HepG2 (cell line): ENCODE data around the gene ELF1. TPM values are rescaled to one million over a fixed set of nuclear protein-coding genes. Genes with fewer than 3 reads are reported as not detected.
"Not testable (repeated sequence)": the region's sequence is repeated elsewhere in the genome, so short reads cannot be mapped to it uniquely, and the experiment has no call there.

Experiments used
- ATAC-seq: fragments of 200-7000 bp; cut with Tn5 transposase; 3 replicates; pipeline ENCODE4 v1.9.1; 2020; ENCODE audit warnings: mild to moderate bottlenecking, moderate library complexity
- BruUV-seq: library from RNA; stranded (reverse); fragments of 400-500 nt; replicated peaks from 2 replicates; lab custom pipeline; 2021; lab: Mats Ljungman, UMichigan
- CTCF ChIA-PET: fragments of 300-600 bp; formaldehyde crosslinking; extraction: SDS; loops from one replicate; lab custom pipeline; 2021; ENCODE audit warnings: low total read pairs, inconsistent platforms, low intra/inter-chr PET ratio; lab: Yijun Ruan, JAX
- POLR2A ChIA-PET: fragments of 350-600 bp; sonication (Branson Sonifier 250); formaldehyde crosslinking; loops from one replicate; lab custom pipeline; 2020; ENCODE audit warnings: antibody characterized with exemption, inconsistent platforms; lab: Yijun Ruan, JAX
- DNase-seq: peaks from one replicate; pipeline ENCODE4 v3.0.0-alpha.2; 2015; ENCODE audit warnings: low spot score
- FAIRE-seq: peaks from 3 replicates; lab custom pipeline; 2011; peaks lifted over from hg19 to GRCh38; lab: Jason Lieb, UNC
- H2AFZ ChIP-seq: one replicate; pipeline ENCODE4 v1.6.1; 2011; ENCODE audit warnings: low read length, inconsistent platforms
- H3K27ac ChIP-seq: fragments of 300-600 bp; 3 replicates; pipeline ENCODE4 v1.8.0; 2011; ENCODE audit warnings: mixed run types, mild to moderate bottlenecking, mixed read lengths, low read length, inconsistent platforms; ENCODE audit not compliant: insufficient read depth; ENCODE audit errors: extremely low read length
- H3K27me3 ChIP-seq, 2 experiments: fragments of 200-600 bp in 1 of 2; 2 replicates in 1 of 2; 3 replicates in 1 of 2; pipeline versions ENCODE4 v1.6.0 to v1.8.0; 2011; ENCODE audit warnings: low read length in 2 of 2, mild to moderate bottlenecking in 2 of 2, moderate library complexity in 2 of 2, inconsistent platforms in 1 of 2; ENCODE audit not compliant: insufficient read depth in 2 of 2, control insufficient read depth in 1 of 2
- H3K36me3 ChIP-seq, 2 experiments: fragments of 200-600 bp in 1 of 2; replicated peaks in 1 of 2; 2 replicates in 1 of 2; 3 replicates in 1 of 2; pipeline versions ENCODE4 v1.5.1 to v1.8.0; 2011; ENCODE audit warnings: low read length in 2 of 2, inconsistent platforms in 1 of 2; ENCODE audit not compliant: insufficient read depth in 2 of 2, control insufficient read depth in 1 of 2
- H3K4me1 ChIP-seq: 2 replicates; pipeline ENCODE4 v1.5.1; 2012; ENCODE audit warnings: low read length, inconsistent platforms; ENCODE audit not compliant: insufficient read depth
- H3K4me2 ChIP-seq: 2 replicates; pipeline ENCODE4 v1.6.0; 2011; ENCODE audit warnings: low read depth, low read length, inconsistent platforms
- H3K4me3 ChIP-seq, 3 experiments: fragments of 200-600 bp in 1 of 3; sonication (generic), shearing (Covaris generic) in 1 of 3; replicated peaks in 1 of 3; 2 replicates each; pipeline ENCODE4 v1.5.1; 2011 to 2016; ENCODE audit warnings: low read length in 3 of 3, inconsistent platforms in 2 of 3, low read depth in 2 of 3, mild to moderate bottlenecking in 2 of 3, control low read depth in 1 of 3, mixed read lengths in 1 of 3; ENCODE audit not compliant: insufficient read depth in 1 of 3
- H3K79me2 ChIP-seq: one replicate; pipeline ENCODE4 v1.6.1; 2011; ENCODE audit warnings: low read length, inconsistent platforms; ENCODE audit not compliant: insufficient read depth
- H3K9ac ChIP-seq: 2 replicates; pipeline ENCODE4 v1.6.0; 2011; ENCODE audit warnings: mild to moderate bottlenecking, low read depth, low read length, inconsistent platforms; ENCODE audit not compliant: insufficient read depth
- H3K9me3 ChIP-seq: 2 replicates; pipeline ENCODE4 v1.5.1; 2012; ENCODE audit warnings: mild to moderate bottlenecking, low read length
- H4K20me1 ChIP-seq: 2 replicates; pipeline ENCODE4 v1.6.0; 2011; ENCODE audit warnings: inconsistent platforms, mild to moderate bottlenecking, low read length, moderate library complexity; ENCODE audit not compliant: insufficient read depth
- PREB ChIP-seq: sonication (generic); formaldehyde crosslinking; IDR thresholded peaks from 2 replicates; pipeline ENCODE4 v1.4.0; 2020; ENCODE audit warnings: missing genetic modification reagents
- in situ Hi-C: cut with HindIII; loops from 2 replicates; pipeline ENCODE4 v1.10.0; 2017; ENCODE audit warnings: low pct_unique_long_range_greater_than_20kb; ENCODE audit not compliant: extremely low pct_ligation_motif_present
- intact Hi-C: fragments of 100-400 bp; cut with micrococcal nuclease; formaldehyde crosslinking; loops from one replicate; pipeline ENCODE4 v1.10.0; 2022; ENCODE audit not compliant: unreplicated experiment
- polyA plus RNA-seq, 8 experiments: library from polyadenylated mRNA; depleted of rRNA in 3 of 8; stranded (reverse) in 7 of 8; unstranded in 1 of 8; fragments of >200 nt; fragmentation: Illumina TruSeq in 4 of 8; extraction: Trizol in 4 of 8; gene quantifications; 2 replicates each; pipeline versions ENCODE4 v1.2.1 to v1.2.3, GENCODE V29; 2011 to 2016; ENCODE audit warnings: low read depth in 4 of 8, missing spikeins in 1 of 8, mixed read lengths in 1 of 8; ENCODE audit not compliant: insufficient read depth in 1 of 8
- total RNA-seq, 5 experiments: library from RNA; depleted of rRNA; stranded (reverse); fragments of >200 nt; fragmentation: Illumina TruSeq; extraction: Trizol; gene quantifications; 2 replicates each; pipeline ENCODE4 v1.2.3, GENCODE V29; 2016; ENCODE audit warnings: low read depth in 1 of 5

The ELF1 gene
- total and polyA plus RNA-seq, 2 of the 13 experiments (the other 11 are each of a cell fraction or from before 2014, with no cell fraction given) = 24.6 to 71.5 TPM

GRCh38 chr13:40914863-40915262 lies 104.3 kb downstream of the ELF1 start:
- not testable (repeated sequence) for H3K4me3 ChIP-seq, FAIRE-seq

GRCh38 chr13:40911341-40911740 lies 107.8 kb downstream of the ELF1 start:
- in situ Hi-C loops = no loop called here
- Histone ChIP-seq H3K9me3 (no peaks in the 10 kb centered on the region), H3K27me3 (no peaks in the 10 kb centered on the region), H3K9ac (no peak overlapping the region), H2AFZ (no peak overlapping the region), H3K27ac (no peak overlapping the region), H3K4me3 (no peak overlapping the region), H3K4me1 (peaks cover 13% of the 10 kb centered on the region), H4K20me1 (no peaks in the 10 kb centered on the region), H3K4me2 (no peak overlapping the region), H3K79me2 (no peaks in the 10 kb centered on the region), H3K36me3 (no peaks in the 10 kb centered on the region)
- ChIA-PET CTCF (no interaction called here), POLR2A (no interaction called here)
- no TSS peak for BruUV-seq
- ATAC-seq = no peak
- no peak for TF ChIP-seq PREB
- FAIRE-seq = no peak
- intact Hi-C loops = no loop called here
- no peak for DNase-seq

More at GRCh38 chr13:40914863-40915262, 104.3 kb downstream of the ELF1 start:
- H3K9me3 ChIP-seq, H3K79me2 ChIP-seq, CTCF ChIA-PET, H3K4me2 ChIP-seq, H3K27me3 ChIP-seq, H2AFZ ChIP-seq, DNase-seq, ATAC-seq, intact Hi-C loops, BruUV-seq, POLR2A ChIA-PET, H4K20me1 ChIP-seq, H3K27ac ChIP-seq, in situ Hi-C loops, H3K9ac ChIP-seq, H3K36me3 ChIP-seq: not testable (repeated sequence)
- peaks cover 10% of the 10 kb centered on the region for H3K4me1 ChIP-seq
